Peyer's patch (tissue), 4 donors: Measurements from ENCODE around the gene PDE4D.

Source experiments
- CTCF ChIP-seq, 6 experiments: fragments of 450-650 bp in 4 of 6; fragments of 200-600 bp in 2 of 6; sonication (generic) in 1 of 6; IDR thresholded peaks; one replicate each; pipeline ENCODE4 v1.5.1; 2017 to 2019; ENCODE audit warnings: antibody characterized with exemption in 6 of 6, mild to moderate bottlenecking in 3 of 6, moderate library complexity in 1 of 6
- POLR2A ChIP-seq, 2 donors: fragments of 450-650 bp; IDR thresholded peaks; one replicate each; pipeline ENCODE4 v1.5.1; 2017; ENCODE audit warnings: antibody characterized with exemption in 2 of 2, mild to moderate bottlenecking in 2 of 2, moderate library complexity in 2 of 2

GRCh38 chr5:59685191-59685530 is 208.4 kb downstream of the PDE4D start:
- TF ChIP-seq CTCF (IDR thresholded peaks at IDR 0.05) (no peak), POLR2A (IDR thresholded peaks at IDR 0.05) (no peak)
